ENCODE measurements around the gene SPAG6.
A peak's percentile ranks its signal among the peaks of the same experiment; 100 is the strongest.
"Not testable (repeated sequence)": the region's sequence is repeated elsewhere in the genome, so short reads cannot be mapped to it uniquely, and the experiment has no call there.

SPAG6 gene

DNA sequence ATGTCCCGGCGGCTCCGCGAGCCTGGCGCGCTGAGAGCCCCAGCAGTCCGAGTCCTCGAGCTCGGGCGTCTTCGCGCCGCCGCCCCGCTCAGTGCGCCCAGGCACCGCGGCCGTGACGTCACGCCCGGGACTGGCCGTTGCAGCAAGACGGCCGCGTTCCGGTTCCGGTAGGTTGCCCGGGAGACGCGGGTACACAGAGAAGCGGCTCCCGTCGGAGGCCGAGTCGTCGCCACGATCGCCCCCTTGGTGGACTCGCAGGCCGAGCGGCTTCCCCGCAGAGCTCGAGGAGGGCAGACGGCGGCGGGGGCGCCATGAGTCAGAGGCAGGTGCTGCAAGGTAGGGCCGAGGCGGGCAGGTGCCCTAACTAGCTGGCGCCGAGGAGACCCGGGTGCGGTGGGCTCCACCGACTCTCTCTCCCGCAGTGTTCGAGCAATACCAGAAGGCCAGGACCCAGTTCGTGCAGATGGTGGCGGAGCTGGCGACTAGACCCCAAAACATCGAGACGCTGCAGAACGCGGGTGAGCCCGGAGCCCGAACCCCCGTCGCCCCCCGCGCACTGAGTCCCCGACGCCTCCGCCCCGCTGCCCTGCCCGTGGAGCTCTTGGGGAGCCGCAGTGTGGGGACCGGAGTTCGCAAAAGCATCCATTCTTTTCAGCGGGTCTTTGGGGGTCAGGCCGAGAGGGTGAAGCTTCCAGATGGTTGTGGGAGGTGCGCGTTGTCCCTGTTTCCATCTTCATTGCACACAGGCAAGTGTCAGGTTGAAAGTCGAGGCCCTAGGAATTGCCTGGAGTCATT, at the start of gene SPAG6:
SPAG6 (plus strand) TSS at position 196 of the 795 bp plus-strand sequence; CDS start at position 312, 116 bp downstream.
- no peak for DNase-seq (ENCODE audit: low spot score)

DNA sequence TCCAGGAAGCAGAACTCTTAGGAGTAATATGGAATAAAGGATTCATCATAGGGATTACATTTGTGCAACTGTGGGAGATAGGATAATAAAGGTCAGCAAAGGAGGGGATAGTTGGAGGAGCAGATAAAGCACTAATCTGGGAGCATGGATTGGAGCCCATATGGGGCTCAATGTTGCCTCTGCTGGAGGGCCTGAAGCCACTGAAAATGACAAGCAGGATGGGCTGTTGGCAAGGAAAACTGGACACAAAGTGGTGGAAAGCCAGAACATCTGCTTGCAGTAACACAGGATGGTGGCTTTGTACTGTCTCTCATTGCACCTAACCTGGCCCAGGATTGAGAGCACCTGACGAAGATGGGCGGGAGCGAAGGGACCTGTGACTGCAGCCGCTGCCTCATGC, 44.1 kb upstream of the SPAG6 start:
- no peak for DNase-seq (ENCODE audit: low spot score)

DNA sequence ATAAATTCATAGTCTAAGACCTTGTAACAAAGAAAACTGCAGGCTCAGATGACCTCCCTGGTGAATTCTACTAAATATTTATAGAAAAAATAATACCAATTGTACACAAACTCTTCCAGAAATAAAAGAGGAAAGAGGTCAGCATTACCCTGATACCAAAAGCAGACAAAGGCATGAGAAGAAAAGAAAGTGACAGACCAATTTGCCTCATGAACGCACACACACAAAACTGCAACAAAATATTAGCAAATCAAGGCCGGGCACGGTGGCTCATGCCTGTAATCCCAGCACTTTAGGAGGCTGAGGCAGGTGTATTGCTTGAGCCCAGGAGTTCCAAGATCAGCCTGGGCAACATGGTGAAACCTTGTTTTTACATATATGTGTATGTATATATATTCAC, 41.8 kb upstream of the SPAG6 start:
- no peak for DNase-seq (ENCODE audit: low spot score)

DNA sequence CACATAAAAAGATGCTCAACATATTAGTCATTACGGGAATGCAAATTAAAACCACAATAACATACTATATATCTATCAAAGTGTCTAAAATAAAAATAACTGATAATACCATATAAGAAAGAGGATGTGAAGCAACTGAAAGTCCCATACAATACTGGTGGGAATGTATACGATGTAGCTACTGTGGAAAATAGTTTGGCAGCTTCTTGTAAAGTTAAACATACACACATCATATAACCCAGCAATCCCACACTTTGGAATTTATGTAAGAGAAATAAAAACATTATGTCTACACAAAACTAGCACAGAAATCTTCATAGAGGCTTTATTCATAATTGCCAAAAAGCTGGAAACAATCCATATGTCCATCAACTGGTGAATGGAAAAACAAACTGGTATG, 39.6 kb upstream of the SPAG6 start:
- no peak for DNase-seq (ENCODE audit: low spot score)

DNA sequence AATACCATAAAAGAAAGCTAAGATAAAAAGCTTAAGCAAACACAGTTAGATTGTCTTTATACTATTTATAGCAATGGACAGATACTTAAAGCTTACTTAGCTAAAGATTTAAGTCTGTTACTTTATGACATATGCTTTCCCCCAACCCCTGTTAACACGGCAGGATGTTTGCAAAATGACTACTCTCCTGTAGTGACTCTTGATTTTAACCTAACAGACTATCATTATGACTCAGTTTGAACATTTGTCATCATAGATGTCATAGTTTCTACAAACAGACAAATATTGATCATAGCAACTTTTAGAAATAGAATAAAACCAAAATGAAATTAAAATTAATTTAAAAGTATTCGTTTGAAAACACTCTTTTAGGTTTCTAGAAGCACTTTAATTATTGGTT, 36.9 kb upstream of the SPAG6 start:
- DNase-seq (ENCODE audit: low spot score) = no peak

DNA sequence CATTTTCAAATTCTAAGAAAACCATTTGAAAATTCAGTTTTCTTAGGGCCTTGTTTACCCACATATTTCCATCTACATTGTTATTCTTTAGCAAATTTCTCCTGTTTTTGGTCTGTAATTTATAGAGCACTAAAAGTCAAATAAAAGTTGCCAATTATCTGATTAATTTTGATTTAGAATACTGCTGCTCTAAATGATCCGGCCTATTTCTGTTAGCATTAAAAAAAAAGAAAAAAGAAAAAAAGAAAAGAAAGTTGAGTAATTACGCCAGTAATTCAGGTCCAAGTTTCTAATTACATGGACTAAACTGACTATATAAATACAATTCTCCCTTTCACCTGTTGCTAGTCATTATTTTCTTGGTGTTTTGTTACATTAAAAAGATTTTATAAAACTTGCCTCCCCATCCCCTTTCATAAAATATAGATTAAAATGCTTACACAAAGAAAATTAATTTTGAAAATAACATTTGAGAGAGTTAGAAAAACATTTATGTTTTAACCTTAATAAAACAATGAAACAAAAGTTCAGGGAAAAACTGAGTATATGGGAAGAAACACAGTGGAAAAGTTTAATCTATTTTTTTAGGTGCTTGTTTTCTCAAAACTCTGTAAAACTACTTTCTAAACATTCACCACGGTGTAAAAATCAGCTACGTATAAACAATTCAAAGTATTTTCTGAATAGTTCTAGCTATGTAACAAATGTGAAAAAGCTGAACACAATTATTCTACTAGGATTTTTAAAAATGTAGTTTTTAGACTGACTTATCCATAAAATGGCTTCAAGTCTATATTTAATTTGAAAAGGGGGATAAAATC, 35.9 kb upstream of the SPAG6 start:
- DNase-seq (ENCODE audit: low spot score) = no peak

DNA sequence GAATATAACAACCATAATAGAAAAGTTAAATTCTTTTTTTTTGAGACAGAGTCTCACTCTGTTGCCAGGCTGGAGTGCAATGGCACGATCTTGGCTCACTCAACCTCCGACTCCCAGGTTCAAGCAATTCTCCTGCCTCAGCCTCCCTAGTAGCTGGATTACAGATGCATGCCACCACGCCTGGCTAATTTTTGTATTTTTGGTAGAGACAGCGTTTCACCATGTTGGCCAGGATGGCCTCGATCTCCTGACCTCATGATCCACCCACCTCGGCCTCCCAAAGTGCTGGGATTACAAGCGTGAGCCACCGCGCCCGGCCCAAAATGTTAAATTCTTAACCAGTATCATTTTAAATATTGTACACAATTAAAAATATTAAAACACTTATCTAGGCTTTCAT, 35.3 kb upstream of the SPAG6 start:
- DNase-seq (ENCODE audit: low spot score) = not testable (repeated sequence)

DNA sequence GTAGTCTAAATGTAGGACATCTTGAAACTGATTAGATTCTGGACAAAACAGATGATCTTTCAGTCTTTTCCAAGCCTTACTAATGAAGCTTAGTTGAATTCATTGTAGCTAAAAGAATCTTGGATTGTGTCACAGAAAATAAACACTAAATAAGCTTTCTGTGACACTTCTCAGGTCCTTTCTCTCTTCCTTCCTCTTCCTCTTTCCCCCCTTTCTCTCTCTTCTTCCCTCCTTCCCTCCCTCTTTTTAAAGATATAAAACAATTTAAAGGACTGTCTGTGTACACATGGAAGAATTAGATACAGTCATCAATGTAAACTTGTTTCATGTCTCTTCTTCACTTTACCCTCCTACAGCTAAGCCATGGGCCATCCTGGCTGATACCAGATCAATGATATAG, 34.4 kb upstream of the SPAG6 start:
- DNase-seq (ENCODE audit: low spot score) = no peak

DNA sequence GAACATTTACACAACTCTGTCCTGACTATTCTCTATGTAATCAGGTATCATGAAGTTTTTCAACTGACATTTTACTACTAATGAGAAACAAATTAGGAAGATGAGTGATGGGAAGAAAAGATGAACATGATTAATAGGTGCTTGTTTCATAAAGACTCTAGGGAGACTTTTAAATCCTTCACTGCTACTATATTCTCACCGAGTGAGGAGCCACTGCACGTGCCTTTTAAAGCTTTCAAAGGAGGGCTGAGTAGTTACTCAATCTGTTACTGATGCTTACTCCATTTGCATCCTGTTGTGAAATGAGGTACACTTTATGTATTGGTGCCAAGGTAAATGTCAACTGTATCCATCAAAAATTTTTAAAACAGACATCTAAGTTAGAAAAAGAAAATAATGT, 30.4 kb upstream of the SPAG6 start:
- DNase-seq (ENCODE audit: low spot score) = no peak

DNA sequence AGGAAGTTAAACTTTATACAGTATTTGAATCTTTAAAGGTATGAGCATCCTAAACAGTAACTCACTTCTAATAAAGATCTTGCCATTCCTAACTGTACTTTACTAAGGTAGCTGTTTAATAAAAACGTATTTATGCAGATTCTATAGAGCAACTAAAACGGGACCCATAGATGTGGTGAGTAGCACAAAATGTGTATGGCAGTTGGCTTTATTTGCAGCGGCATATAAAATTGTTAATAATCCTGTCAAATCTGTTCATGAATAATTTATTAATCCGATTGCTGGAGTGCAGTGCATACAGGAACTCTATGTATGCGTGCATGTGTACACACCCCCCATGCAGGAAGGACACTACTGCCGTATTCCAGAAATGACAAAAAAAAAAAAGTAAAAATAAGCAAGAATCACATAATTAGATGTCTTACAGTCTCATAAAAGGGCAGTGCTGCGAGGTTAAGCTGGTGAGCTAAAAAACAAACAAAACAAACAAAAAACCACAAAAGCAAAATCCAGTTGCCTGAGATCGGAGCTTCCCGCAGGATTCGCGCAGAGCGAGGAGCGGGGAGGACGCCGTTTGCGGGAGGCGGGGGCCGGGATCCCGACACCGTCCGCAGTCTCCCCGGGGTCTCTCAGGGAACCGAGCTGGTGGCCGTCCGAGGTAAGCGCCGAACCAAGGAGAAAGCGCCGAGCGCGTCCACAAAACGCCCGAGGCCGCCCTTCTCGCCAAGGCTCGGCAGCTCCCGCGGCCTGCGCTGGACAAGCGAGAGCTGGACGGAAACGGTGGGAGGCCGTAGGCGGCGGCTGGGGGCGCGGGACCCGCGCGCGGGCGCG, 29.6 kb upstream of the SPAG6 start:
- DNase-seq (ENCODE audit: low spot score) = no peak

DNA sequence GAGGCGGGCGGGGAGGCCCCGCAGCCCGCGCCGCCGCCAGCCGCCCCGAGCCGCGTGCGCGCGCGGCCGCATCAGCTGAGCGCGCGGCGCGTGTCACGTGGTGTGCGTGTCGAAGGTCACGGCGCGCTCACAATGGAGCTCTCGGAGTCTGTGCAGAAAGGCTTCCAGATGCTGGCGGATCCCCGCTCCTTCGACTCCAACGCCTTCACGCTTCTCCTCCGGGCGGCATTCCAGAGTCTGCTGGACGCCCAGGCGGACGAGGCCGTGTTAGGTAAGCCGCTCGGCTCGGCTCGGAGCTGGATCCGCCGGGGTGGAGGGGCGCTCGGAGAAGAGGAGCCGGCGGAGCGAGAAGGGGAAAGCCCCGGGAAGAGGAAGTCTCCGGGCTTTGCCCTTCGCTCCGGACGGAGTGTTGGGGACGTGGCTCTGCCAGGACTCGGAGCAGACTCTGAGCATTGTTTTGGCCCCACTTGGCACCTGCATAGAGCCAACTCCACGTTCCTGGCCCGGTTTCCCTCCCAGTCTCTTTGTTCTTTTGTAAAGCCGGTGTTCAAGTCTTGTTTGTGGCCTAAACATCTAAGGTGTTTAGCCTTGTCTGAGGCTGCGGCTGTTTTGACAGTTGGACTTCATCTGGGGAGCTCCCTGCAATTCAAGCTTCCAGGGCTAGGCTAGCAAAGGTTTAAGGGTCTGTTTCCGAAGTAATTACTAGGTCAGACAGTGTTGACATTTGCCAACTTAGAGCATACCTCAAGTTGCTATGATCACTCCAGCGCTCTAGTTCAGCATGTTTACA, 28.8 kb upstream of the SPAG6 start, which contains the start of gene COMMD3:
COMMD3 (plus strand) TSS at position 103 of the 790 bp plus-strand sequence; CDS start at position 133, 30 bp downstream.
- DNase-seq (ENCODE audit: low spot score) = peak; percentile 93

DNA sequence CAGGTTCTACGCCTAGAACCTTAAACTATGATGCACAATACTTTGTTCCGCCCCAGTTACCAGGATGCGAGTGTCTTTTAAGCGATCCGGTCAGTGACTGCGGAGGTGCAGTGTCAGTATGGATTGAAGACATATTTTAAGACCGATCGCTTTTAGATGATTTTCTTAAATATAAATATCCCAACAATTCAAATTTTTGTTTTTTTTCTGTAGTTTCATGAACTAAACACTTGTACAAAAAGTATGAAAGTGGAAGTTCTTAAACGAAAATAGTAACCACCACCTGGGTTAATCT, 28.3 kb upstream of the SPAG6 start:
- no peak for DNase-seq (ENCODE audit: low spot score)

DNA sequence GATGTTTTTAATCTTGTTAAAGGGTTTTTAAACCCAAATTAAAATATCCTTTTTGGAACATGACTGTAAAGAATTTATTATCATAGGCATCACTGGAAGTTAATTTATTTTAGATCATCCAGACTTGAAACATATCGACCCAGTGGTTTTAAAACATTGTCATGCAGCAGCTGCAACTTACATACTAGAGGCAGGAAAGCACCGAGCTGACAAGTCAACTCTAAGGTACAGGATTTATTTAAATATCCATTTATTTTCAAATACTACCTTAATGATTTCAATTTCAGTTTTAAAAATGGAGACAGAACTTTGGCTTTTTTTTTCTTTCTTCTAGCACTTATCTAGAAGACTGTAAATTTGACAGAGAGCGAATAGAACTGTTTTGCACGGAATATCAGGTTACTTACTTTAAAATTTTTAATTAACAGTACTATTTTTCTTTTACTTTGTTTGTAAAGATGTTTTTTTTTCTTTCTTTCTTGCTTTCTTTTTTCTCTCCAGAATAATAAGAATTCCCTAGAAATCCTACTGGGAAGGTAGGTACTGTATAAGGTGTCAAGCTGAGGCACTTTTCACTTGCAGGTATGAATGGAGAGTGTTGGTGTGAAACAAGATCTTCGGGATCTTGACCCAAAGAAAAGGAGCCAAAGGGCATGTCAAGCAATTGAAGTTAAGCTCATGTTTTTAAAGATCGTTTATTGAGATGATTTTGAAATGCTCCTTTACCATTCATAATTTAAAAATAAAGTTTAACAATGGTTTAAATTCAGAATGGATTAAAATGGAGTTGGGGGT, 27.3 kb upstream of the SPAG6 start:
- DNase-seq (ENCODE audit: low spot score) = no peak

DNA sequence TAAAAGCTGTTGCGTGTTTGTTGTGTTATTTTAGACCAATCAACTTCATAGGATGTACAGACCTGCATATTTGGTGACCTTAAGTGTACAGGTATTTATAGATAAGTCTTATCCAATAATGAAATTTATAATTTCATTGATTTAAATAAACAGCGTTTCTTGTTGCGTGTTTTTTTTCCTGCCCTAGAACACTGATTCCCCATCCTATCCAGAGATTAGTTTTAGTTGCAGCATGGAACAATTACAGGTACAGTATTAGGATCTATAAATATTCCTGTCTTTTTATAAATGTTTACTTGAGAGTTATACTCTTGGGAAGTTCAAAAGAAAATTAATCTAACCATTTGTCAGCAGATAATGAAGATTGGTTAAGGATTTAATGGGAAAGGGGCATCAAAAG, 26.5 kb upstream of the SPAG6 start:
- DNase-seq (ENCODE audit: low spot score) = no peak

DNA sequence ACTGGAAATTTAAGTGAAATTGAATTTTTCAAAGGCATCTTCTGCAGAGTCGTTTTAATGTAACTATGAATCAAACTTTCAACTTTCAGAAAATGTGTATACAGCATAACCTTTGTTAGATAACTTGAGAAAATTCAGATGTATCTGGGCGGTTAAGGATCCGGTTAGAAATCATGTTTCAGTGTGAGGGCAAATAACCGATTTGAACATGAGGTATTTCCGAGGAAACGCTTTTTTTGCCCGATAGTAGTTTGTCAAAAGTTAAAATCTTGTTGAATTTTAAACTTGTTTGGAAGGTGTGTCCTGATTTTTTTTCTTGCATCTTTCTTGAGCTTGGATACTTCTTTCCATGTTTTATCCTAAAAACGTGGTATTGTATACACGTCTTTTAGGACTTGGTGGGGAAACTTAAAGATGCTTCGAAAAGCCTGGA, 25.7 kb upstream of the SPAG6 start:
- DNase-seq (ENCODE audit: low spot score) = no peak

DNA sequence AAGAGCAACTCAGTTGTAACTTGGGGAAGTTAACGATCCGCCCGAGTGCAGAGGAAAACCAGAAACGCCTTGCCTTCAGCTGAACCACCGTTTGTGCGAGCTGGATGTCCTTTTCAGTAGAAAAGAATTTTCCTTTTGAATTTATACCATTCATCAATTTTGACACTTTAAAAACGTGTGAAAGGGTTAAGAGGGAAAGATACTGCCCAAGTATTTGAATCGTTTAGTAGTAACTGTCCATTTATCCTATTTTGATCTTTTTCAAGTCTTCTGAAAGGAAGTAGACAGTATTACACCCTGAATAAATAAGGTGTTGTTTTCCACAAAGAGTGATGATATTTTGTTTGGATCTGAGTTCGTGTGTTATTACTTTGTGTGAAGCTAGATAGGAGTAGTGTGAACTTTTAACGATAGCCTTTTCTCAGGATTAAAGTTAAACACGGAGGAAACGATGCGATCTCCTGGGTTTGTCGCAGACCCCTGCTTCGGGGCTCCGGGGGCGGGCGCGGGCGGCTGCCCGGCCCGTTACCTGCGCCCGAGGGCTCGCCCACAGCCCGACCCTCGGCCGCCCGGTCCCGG, 25.2 kb upstream of the SPAG6 start:
- no peak for DNase-seq (ENCODE audit: low spot score)

DNA sequence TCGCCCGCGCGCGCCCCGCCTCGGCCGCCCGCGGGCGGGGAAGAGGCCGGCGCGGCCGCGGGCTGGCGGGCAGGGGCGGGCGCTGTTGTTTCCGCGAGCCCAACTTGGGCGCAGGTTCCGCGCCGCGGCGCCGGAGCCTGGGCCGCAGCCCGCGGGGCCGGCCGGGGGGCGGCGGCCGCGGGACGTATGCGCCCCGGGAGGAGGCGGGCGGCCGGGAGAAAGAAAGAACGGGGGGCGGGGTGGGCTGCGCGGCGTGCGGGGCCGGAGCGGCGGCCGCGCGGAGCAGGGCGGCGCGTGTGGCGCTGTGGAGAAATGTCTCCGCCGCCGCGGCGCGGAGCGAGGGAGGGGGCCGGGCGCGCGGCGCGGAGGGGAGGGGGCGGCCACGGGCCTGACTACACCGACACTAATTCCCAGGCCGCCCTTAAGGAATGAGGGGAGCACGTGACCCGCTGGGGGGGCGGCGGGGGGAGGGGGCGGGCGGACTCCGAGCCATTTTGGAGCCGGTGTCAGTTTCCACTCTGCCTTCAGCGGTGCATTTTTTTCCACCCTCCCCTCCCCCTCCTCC, 24.6 kb upstream of the SPAG6 start, which contains the start of gene BMI1:
BMI1 (plus strand) TSS at position 509 of the 565 bp plus-strand sequence. CDS start 5,351 bp downstream, outside the sequence.
- peak; percentile 96 for DNase-seq (ENCODE audit: low spot score)

DNA sequence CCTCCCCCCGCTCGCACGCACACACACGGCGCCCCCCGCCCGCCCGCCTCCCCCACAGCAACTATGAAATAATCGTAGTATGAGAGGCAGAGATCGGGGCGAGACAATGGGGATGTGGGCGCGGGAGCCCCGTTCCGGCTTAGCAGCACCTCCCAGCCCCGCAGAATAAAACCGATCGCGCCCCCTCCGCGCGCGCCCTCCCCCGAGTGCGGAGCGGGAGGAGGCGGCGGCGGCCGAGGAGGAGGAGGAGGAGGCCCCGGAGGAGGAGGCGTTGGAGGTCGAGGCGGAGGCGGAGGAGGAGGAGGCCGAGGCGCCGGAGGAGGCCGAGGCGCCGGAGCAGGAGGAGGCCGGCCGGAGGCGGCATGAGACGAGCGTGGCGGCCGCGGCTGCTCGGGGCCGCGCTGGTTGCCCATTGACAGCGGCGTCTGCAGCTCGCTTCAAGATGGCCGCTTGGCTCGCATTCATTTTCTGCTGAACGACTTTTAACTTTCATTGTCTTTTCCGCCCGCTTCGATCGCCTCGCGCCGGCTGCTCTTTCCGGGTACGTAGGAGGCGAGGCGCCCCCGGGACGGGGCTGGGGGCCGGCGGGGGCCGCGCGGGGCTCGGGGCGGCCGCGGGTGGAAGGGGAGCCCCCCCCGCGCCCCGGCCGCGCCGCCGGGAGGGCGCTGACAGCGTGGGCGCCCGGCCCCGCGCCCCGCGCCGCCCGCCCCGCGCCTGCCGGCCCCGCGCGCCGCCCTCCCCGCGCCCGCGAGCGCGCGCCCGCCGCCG, 24.0 kb upstream of the SPAG6 start:
- DNase-seq (ENCODE audit: low spot score) = no peak

All from left forelimb (tissue), 1 donor.